NCI-H1694 (cell line): Measurements from ENCODE around the gene HSPG2.

Experiments used
- DNase-seq: peaks from one replicate; lab custom pipeline; 2025; lab: John Stamatoyannopoulos, UW

Gene HSPG2

DNA sequence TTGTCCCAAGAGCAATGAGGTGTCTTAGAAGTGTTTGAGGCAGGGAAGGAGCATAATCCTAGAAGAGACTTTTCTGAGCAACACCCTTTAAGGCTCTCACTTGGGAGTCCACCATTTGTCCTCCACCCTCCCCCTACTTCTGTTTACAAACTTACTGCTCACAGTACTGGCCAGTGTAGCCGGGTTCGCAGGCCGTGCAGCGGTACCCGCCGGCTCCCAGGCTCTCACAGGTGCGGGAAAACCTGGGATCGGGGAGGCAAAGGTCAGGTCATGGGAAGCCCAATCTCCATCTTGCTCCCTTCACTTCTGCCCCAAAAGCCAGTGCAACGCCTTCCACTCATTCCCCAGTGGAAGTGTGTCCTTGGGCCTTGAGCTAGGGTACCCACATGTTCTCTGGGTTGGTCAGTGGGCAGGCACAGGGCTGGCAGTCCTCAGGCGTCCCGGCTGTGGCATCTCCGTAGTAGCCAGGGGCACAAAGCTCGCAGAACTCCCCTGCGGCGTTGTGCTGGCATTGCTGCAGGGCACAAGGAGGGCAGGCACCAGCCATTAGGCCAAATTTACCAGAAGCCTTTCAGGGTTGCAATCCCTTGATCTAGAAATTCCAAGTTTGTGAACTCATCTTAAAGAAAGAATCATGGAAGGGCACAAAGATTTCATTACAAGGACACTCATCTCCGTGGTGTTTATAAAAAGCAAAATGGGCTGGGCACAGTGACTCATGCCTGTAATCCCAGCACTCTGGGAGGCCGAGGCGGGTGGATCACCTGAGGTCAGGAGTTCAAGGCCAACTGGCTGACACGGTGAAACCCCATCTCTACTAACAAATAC is 75.3 kb downstream of the HSPG2 start:
- DNase-seq: no peak

DNA sequence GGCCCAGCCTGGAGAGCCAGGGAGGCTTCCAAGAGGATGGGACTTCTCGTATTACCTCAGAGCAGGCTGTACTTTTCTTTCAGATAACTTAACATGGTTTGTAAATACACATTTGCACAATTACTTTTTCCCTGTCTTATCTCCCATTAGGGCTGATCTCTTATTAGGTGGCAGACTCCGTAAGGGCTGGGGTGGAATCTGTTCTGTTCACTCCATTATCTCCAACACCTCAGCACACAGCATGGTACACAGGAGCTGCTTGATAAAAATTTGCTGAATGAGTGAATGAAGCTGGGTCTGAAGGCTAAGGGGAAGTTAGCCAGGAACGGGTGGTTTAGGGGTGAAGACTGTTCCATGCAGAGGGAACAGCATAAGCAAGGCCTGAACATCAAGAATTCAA is 76.1 kb downstream of the HSPG2 start:
- no peak for DNase-seq

- no peak for DNase-seq
These were observed 77.4 kb downstream of the HSPG2 start for GRCh38 chr1:21859669-21860179.

GRCh38 chr1:21857840-21858670 is 79.1 kb downstream of the HSPG2 start:
- DNase-seq: no peak

- no peak for DNase-seq
These were observed 79.8 kb downstream of the HSPG2 start for GRCh38 chr1:21857142-21857839.

- DNase-seq: no peak
These were observed 81.6 kb downstream of the HSPG2 start for GRCh38 chr1:21855257-21856096.

GRCh38 chr1:21854751-21855131 is 82.4 kb downstream of the HSPG2 start:
- no peak for DNase-seq

DNA sequence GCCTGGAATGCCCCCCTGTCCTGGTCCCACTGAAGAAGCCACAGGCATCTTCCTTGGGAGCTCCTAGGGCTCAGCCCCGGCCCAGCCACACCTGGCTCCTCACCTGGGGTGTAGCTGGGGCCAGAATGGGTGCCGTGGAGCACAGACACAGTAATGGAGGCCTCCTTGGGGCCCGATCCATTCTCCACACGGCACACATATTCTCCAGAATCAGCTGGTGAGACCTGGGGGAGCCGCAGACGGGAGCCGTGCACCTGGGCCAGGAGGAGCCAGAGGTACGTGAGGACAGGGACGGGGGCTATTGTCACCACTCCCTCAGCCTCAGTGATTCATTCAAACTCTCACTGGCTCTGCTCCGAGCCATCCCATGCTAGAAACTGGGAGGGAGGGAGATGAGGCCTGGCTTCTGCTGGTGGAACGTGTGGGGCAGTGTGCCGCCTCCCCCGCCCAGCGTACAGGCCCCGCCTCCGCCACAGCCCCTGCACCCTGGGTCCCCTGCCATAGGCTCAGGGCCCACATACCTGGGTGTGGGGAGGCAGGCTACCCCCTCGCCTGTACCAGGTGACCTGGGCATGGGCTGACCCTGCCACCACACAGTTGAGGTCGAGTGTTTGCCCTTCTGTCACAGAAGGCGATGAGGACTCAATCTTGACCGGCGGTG is 82.9 kb downstream of the HSPG2 start:
- DNase-seq: no peak

DNA sequence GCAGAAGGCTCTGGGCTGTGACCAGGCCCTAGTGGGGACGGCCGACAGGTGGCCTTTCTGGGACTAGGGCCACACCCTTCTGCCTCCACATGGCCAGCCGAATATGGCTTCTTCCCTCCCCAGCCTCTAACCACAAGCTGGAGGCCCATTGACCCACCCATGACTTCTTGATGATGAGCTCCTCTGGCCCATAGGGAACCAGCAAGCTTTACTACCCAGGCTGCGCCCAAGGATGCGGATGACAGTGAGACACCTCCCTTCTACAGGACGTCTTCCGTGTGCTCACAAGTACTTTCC is 84.0 kb downstream of the HSPG2 start:
- no peak for DNase-seq

GRCh38 chr1:21852282-21853130 is 84.6 kb downstream of the HSPG2 start:
- no peak for DNase-seq

GRCh38 chr1:21851430-21852250 is 85.5 kb downstream of the HSPG2 start:
- no peak for DNase-seq

DNA sequence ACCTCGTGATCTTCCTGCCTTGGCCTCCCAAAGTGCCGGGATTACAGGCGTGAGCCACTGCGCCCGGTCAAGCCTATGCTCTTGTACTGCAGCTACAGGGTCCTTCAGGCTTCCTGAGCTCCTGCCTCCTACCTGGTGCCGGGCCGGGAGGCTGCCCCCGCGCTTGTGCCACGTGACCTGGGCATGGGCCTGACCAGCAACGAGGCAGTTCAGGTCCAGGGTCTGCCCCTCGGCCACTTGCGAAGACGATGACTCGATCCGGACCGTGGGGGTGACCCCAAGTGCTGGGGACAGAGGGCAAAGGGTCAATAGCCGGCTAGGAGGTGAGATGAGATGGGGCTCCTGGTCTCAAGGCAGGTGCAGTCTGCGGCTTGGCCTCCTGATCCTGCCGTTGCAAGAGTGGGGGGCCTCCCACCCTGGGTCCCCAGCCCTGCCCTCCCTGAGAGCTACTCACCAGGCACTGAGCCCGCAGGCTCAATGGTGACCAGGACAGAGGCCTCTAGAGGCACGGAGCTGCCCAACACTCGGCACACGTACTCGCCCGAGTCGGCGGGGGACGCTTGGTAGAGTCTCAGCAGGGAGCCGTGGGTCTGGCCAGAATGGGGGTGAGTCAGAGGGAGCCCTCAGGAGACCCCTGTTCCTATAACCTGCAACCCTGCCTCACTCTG is 87.1 kb downstream of the HSPG2 start:
- DNase-seq: no peak

- no peak for DNase-seq
These were observed 88.5 kb downstream of the HSPG2 start for GRCh38 chr1:21848524-21849174.

GRCh38 chr1:21847223-21848205 is 89.6 kb downstream of the HSPG2 start:
- no peak for DNase-seq

DNA sequence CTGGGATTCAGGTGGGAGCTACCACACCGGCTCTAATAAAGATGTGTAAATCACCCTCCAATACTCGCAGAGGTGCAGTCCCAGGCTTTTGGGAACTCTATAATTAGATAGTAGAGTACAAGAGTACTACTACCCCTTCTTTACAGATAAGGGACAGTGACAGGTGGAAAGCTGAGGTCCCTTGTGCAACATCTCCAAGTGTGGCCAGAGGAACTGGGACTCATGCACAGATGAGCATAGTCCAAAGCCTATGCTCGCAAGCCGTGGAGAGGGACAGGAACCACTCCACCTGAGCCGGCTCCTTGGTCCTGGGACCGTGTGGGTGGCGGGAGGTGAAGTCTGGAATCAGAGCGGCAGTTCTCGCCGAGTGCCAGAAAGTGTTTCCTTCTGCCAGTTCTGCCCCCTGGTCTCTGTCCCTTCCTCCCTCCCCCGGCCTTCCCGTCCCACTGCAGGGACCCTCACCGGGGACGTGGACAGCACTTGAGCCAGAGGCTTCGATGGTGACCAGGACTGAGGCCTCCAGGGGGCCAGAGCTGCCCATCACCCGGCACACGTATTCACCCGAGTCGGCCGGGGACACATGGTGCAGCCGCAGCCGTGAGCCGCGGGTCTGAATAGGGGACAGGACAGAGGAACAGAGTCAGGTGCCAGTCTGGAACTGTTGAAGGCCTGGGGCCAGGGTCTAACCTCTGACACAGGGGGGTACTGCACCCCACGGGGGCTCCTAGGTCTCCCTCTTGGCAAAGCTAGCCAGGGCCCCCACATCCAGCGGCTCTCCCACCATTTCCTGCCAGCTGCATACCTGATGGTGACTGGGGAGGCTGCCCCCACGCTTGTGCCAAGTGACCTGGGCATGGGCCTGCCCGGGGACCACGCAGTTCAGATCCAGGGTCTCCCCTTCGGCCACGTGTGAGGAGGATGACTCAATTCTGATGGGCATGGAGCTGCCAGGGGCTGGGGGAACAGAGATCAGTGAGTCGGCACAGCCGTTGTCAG is 91.2 kb downstream of the HSPG2 start:
- no peak for DNase-seq

GRCh38 chr1:21843996-21844395 is 93.1 kb downstream of the HSPG2 start:
- DNase-seq: no peak
